HG03139 (cell line): ENCODE data around the gene CMIP.

Experiments
- ATAC-seq: cut with Tn5 transposase; IDR thresholded peaks from one replicate; pipeline ENCODE4 v1.9.1; 2021; ENCODE audit not compliant: unreplicated experiment

Gene CMIP

DNA sequence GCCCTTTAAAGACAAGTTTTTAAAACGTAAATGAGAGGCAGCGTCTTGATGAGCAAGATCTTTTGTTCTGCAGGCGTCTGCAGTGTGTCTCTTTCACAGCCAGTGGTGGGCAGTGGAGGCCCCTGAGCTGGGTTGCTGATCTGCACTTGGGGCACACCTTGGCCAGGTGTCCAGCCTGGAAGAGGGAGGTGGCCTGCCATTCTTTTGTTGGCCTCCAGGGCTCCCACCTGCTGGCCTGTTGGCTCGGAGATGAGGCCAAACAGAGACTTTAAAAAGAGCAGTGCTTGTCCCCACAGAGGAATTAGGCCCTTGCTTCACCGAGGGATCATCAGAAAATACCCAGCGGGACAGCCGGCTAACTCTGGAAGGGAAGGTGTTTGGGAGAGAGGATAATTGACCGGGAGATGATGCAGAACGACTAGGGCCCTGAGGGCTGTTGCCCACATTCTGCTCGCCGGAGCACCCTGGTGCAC, 188.6 kb downstream of the CMIP start:
- no peak for ATAC-seq

DNA sequence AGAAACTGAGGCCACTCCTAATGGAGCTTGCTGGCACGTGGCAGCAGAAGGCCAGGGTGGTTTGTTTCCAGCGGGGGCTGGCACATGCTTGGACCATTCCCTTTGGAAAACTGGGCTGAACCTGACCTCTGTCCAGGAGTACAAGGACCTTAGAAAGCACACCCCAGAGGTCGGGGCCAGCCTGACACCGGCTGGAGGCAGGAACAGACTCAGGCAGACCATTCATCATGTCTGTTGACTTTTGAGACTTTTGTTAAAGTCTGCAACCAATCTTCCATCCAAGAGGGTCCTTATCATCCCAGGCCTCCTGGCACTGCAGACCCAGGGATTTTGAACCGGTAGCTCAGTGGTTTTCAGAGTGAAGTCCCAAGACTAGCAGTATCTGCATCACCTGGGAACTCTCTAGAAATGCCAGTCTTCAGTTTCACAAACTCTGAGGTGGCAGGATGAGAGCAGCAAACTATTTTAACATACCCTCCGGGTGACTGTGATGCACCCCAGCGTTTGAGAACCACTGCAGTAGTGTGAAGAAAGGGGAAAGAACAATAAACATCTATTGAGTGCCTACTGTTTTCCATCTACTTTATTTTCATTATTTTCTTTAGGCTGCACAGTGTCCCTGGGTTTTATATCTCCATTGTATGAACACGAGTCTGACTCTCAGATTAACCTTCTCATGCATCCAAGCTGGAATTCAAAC, 189.2 kb downstream of the CMIP start:
- no peak for ATAC-seq

DNA sequence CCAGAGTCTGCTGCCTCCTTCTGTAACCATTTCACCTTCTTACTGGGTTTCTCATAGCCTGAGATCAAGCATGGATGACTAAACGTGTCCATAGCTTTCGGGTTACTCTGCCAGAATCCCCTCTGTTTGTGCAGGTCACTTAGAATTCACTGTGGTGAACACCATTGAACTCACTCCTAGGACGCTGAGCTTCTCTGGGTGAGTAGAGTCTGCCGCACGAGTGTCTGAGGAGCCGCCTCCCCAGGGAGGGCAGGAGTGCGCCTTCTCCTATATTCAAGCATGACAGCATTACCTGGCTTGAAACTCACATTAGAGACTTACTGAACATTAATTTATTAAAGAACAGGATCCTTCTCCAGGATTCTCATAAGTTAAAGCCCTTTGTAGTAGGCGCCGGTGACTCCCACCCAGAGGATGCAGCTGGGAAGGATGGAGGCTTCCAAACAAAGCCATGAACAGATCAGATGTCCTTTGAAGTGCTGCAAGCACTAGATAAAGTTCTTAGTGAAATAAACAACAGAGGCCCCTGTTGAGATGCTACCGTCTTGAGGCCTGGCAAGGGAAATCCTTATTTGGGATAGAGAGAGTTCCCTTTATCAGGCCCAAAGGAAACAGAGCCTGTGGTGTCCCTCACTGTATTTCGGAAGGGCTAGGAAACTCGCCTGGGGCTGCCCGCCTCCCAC, 189.9 kb downstream of the CMIP start:
- ATAC-seq = no peak

DNA sequence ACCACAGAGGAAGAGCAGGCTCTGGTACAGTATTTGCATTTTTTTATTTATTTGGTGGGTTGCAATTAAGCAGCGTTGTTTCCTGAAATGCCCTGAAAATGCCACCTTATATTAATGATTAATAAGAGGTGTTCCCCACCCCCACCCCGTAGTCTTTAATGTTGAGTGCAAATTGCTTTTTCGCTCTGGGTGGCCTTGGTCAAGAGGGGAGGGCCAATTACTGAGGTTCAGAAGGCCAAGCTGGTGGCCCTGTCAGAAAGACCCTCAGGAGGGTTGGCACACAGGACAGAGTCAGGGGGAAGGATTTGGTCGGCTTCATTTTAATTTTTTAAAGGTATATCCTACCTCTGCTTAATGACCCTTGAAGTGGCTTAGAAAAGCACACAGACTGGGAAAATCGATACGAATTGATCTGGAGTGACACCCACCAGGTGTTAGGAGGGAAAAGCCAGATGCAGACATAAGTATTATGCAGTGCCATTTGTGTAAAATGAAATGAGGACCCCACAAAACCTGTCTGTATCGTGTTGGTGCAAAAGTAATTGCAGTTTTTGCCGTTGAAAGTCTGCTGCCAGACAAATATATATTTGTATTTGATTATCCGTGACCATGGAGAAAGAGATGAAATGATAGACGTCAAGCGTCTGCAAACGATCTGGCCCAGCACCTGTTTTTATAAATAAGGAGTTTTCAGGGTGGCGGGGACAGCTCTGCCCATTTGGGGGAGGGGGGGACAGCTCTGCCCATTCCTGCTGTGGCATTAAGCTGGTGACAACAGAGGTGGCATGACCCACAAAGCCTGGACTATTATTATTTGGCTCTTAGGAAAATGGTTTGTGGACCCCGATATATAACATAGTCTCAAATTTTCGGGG, 190.7 kb downstream of the CMIP start:
- ATAC-seq = no peak

DNA sequence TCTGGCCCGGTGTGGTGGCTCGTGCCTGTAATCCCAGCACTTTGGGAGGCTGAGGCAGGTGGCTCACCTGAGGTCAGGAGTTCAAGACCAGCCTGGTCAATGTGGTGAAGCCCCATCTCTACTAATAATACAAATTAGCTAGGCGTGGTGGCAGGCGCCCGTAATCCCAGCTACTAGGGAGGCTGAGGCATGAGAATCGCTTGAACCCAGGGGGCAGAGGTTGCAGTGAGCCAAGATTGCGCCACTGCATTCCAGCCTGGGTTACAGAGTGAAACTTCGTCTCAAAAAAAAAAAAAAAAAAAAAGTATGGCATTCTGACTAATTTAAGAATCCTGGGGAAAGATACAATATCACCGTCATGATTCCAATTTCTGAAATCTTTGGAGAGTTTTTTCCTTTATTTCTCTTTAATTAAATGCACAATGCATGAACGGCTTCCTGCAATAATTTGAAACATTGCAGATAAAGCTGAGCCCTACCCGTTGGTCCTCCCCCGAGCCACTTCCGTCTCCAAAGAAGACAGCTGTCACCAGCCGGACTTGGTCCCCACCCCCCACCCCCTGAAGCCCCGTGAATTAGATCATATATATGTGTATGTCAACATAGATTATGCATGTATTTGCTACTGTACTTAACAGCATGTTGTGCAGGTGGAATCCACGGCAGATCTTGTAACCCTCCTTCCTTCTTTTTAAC, 191.8 kb downstream of the CMIP start:
- no peak for ATAC-seq

DNA sequence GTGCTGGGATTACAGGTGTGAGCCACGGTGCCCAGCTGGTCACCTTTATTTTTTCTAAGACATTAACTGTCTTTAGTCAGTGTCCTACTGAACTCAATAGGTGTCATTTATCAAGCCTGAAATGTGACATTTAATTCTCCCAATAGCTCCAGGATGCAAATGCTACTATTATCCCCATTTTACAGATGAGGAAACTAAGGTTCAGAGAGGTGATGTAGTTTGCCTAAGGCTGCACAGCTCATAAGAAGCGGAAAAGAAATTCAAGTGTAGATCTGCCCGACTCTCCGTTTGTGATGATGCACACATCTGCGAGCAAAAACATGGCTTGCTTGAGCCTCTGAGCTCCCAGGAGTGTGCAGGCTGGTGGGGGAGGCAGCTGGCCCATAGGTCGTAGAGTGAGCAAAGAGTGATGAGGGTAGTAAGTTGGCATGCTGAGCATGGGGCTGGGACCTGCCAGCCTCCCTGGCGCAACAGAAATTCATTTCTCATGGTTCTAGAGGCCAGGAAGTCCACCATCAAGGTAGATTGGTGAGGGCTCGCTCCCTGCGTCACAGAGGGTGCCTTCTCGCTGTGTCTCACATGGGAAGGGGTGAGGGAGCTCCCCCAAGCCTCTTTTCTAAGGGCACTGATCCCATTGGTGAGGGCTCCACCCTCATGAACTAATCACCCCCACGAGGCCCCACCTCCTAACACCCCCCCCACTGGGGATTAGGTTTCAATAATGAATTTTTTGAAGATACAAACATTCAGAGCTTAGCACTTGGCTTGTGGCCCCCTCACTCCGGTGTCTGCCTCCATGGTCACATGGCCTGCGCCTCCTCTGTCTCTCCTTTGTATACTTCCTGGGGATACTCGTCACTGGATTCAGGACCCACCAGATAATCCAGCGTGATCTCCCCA, 193.0 kb downstream of the CMIP start:
- ATAC-seq = no peak

DNA sequence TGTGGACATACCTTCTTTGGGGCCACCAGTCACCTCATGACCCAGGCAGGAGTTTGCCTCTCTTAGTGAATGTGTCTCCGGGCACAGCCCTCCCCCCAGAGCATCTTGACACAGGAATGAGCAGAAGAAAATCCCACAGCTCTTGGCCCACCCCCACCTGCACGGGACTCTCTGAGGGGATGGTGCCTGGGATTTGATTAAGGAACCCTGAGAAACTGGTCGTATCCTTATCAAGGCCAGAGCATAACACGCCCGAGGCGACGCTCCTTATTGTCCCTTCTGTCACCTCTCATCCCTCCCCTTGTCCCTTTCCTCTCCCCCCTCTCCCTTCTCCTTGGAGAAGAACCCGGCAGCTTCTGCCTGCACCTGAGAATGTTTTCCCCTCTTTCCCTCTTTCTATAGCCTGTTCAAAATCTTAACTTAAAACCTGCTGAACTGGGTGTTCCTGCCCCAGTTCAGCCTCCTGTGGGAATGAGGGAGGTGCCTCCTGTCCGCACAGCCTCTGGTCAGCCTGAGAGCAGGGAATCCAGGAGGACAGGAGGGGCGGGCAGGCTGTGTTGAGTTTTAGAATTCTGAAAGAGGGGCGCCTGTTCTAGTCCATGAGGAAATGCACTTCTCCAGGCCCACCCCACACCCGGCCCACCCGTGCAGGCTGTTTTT, 193.8 kb downstream of the CMIP start:
- ATAC-seq = no peak

DNA sequence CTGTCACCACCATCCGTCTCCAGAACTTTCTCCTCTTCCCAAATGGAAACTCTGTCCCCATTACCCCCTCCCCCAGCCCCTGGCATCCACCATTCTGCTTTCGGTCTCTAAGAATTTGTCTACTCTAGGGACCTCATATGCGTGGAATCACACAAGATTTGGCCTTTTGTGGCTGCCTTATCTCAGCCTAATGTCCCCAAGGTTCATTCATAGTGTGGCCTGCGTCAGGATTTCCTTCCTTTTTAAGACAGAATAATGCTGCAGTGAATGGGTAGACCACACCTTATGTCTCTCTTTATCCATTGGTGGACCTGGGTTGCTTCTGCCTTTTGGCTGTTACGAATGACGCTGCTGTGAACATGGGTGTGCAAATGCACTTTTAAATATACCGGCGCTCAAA, 194.7 kb downstream of the CMIP start:
- ATAC-seq = no peak

DNA sequence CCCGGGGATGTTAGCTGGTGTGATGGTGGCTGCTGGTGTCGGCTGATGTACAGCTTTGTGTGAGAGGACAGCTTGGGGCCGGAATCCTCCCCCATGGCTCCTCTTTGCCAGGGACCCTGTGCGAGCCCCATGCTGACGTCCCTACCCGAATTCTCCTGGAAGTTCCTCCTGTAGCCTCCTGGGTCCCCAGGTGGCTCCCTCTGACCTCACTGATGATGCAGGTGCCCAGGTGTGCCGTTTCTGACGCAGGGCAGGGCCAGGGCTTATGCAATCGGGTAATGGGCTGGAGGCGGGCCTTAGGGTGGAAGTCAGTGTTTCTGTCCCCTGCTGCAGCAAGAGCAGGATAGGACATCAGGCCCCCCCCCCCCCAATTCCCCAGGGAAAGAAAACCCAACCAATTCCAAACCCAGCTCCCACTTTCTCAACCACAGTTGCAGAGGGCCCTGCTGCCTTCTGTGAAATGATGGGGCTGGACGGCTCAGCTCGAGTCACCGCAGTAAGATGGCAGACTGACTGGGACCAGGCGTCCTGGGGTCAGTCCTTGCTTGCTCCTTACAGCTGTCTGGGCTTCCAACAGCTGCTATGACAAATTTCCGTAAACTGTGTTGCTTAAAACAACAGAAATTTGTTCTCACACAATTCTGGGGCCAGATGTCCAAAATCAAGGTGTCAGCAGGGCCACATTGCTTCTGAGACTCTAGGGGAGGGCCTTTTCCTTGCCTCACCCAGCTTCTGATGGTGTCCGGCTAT, 195.5 kb downstream of the CMIP start:
- ATAC-seq = no peak

DNA sequence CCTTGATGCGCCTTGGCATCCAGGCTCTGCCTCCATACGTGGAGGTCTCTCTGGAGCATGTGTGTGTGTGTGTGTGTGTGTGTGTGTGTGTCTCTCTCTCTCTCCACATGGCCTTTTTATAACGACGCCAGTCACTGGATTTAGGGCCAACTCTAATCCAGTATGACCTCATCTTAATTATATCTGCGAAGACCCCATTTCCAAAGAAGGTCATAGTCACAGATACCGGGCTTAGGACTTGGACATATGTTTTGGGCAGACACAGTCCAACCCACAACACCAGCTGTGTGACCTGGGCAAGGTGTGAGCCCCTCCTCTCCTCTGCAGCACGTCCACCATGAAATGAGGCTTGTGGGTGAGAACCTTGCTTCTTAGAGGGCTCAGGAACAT, 196.1 kb downstream of the CMIP start:
- ATAC-seq = no peak

DNA sequence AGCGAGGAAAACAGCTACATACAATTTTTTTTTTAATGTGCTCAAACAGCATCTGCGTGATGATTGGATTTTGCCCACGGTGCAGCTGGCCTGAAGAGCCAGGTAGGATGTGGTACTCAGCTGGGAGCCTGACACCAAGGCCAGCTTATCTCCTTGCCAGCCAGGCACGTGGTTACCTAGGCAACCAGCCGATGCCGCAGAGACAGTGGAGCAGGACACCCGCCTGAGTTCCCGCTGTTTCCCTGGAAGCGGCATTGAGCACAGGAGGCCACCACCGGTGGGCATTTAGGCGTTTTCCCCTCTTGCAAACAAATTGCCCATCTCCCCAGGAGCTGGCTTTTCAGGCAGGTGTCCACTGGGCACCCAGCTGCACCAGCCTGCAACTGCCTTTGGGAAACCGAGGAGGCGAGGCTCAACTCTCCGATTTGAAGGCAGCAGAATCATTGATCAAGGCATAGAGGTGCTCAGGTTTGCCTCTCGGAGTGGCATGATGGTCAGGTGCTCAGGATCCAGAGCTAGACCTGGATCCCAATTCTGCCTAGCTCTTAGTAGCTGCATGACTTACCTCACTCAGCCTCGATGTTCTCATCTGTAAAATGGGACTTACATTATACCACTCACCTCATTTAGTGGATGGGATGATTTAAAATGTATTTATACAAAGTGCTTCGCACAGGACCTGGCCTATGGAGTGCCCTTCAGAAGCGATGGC, 196.9 kb downstream of the CMIP start:
- ATAC-seq = no peak

DNA sequence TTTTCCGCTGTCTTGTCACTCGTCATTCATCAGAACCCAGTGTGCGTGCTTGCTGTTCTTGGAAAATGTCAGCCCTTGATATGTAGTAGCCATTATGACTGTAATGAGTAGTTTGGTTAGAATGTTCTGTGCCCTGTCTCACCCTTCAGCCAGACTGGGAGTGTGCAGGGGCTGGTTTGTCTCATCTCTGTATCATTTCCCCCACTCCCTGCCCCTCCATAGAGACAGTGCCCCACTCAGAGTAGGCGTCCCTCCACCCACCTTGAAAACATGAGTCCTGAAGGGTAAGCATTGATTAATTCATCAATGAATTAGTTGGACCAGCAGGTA, 197.5 kb downstream of the CMIP start:
- ATAC-seq = no peak

DNA sequence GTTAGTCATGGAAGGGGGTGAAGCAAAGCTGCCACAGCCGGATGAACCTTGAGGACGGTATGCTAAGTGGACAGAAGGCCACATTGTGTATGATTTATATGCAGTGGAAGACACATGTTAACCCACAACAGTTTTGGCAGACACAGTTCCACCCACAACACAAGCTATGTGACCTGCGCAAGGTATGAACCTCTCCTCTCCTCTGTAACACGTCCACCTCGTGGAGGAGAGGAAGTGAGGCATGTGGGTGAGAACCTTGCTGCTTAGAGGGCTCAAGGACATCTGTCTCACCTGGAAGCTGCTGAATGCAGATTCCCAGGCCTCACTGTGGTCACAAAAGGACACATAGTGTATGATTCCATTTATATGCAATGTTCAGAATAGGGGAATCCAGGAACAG, 198.3 kb downstream of the CMIP start:
- ATAC-seq = no peak

DNA sequence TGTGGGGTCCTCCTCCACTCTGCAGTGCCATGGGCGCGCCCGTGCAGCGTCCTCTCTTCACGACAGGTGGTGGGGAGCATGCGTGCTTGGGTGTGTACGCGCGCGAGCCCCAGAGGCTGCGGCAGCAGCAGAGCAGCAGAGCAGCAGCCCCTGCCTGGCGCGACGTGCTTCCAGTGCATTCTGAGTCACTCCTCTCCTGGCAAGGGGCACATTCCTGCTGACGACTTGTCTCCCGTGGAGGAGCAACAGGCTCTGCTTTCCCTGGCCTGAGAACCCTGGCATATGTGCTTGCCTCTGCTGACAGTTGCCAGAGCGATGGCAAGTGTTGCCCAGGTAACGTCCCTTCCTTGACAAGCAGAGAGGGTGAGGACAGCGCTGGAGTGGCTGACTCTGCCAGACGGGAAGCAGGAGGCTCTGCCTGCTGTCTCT, 200.7 kb downstream of the CMIP start:
- no peak for ATAC-seq

DNA sequence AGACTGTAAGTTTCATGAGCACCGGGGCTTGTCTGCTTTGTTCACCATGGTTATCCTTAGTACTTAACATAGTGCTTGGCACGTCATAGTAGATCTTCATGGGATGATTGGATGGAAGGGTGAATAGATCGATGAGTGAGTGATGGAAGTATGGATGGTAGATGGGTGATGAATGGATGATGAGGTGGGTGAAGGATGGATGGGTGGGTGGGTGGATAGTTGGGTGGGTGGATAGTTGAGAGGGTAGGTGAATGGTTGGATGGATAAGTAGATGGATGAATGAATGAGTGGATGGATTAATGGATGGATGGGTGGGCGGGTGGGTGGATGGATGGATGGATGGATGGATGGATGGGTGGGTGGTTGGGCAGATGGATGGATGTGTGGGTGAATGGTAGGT, 201.3 kb downstream of the CMIP start:
- ATAC-seq = no peak

DNA sequence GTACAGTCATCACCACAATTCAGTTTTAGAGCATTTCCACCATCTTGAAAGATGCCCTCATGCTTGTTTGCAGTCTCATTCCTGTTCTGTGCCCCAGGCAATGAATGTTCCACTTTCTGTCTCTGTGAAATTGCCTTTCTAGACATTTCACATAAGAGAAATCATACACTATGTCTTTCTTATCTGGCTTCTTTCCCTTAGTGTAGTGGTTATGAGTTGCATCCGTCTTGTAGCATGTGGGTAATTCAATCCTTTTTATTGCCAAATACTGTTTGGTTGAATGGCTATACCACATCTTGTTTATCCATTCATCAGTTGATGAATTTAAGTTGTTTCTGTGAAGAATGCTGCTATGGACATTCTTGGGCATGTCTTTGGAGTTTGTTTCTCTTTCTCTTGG, 202.0 kb downstream of the CMIP start:
- ATAC-seq = no peak

DNA sequence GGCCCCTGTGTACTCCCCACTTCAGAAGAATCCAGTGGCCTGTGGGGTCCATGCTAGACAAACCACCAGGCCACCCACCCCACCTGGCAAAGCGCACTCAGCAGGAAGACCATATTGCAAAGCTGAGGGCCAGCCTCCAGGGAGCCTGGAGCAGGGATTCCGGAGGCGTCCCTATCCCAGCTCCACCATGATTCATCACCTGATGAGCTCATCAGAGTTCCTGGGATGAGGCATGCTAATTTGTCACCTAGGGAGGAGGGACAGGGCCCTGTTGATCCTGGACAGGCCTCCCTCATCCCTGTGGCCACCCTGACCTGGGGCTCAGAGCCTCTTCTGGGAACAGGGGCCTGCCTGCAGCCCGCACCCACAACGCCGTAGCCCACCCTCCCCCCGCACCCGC, 202.9 kb downstream of the CMIP start:
- ATAC-seq = no peak

DNA sequence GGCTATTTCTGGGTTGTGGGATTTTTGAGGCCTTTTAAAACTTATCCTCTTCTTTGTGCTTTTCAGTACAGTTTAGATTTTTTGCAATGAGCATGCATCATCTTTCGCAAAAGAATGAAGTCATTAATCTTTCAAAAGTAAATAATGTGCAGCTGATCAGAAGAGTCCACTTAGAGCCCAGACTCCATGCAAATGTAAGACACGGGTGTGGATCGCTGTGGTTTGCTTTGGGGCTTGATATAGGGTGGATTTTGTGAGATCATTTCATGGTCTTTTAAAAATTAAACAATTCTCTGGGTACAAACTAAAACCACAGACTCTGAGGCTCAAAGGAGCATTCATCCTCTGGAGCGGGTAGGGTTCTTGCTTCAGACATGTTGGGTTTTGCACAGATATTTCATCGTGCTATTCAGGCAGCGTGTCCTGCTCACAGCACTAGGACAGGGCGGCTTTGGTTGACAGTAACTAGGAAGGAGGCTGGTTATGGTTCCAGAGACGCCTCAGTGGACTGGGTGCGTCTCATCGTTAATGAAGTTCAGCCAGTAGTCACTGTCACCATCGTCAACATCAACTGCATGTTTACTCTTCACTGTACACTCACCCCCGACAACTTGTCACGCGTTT, 205.1 kb downstream of the CMIP start:
- no peak for ATAC-seq
